BLaER1 treated with 17β-estradiol and CSF1 and Interleukin-3, amounts not matched to agents 10 nM and 100 nM (cell line): ENCODE data around the gene ATP2C2.
A peak's percentile ranks its signal among the peaks of the same experiment; 100 is the strongest.

ENCODE experiments used
- H3K27ac ChIP-seq, 11 experiments: shearing (Covaris generic); formaldehyde crosslinking; 2 replicates each; pipeline ENCODE4 v1.8.1; 2022
- H3K27me3 ChIP-seq, 11 experiments: shearing (Covaris generic); formaldehyde crosslinking; 2 replicates each; pipeline ENCODE4 v1.8.1; 2022
- H3K36me3 ChIP-seq, 11 experiments: shearing (Covaris generic); formaldehyde crosslinking; 2 replicates each; pipeline ENCODE4 v1.8.1; 2022
- H3K4me1 ChIP-seq, 10 experiments: shearing (Covaris generic); formaldehyde crosslinking; 2 replicates each; pipeline ENCODE4 v1.8.1; 2022
- H3K4me2 ChIP-seq, 11 experiments: shearing (Covaris generic); formaldehyde crosslinking; 2 replicates each; pipeline ENCODE4 v1.8.1; 2022
- H3K4me3 ChIP-seq, 10 experiments: shearing (Covaris generic); formaldehyde crosslinking; 2 replicates each; pipeline ENCODE4 v1.8.1; 2022
- H3K9ac ChIP-seq, 11 experiments: shearing (Covaris generic); formaldehyde crosslinking; 2 replicates each; pipeline ENCODE4 v1.8.1; 2022
- H3K9me3 ChIP-seq, 11 experiments: shearing (Covaris generic); formaldehyde crosslinking; replicated peaks in 1 of 11; 2 replicates each; pipeline ENCODE4 v1.8.1; 2022
- H4K20me1 ChIP-seq, 11 experiments: shearing (Covaris generic); formaldehyde crosslinking; 2 replicates each; pipeline ENCODE4 v1.8.1; 2022
- Cebpa-rat ChIP-seq, 11 experiments: shearing (Covaris generic); IDR thresholded peaks; 2 replicates each; pipeline ENCODE4 v1.8.1; 2022

Gene ATP2C2

GRCh38 chr16:84486551-84487235 is 118.4 kb downstream of the ATP2C2 start:
- H3K9ac ChIP-seq = no peak overlapping the region
- H3K4me2 ChIP-seq = no peak overlapping the region
- no peaks in the 10 kb centered on the region for H3K27me3 ChIP-seq
- H4K20me1 ChIP-seq = peaks cover 0 to 9% (median 0%) of the 10 kb centered on the region in 11 experiments; a peak in 1 of 22 replicates
- TF ChIP-seq Cebpa-rat (IDR thresholded peaks at IDR 0.05) = no peak
- peaks cover 0 to 3% (median 0%) of the 10 kb centered on the region in 11 experiments; a peak in 4 of 22 replicates for H3K9me3 ChIP-seq
- no peak overlapping the region for H3K27ac ChIP-seq
- no peak overlapping the region for H3K4me3 ChIP-seq
- peaks cover 26 to 93% (median 42%) of the 10 kb centered on the region in 11 experiments; a peak in 21 of 22 replicates for H3K36me3 ChIP-seq
- peaks cover 0 to 35% (median 30%) of the 10 kb centered on the region in 10 experiments; a peak in 16 of 20 replicates for H3K4me1 ChIP-seq

GRCh38 chr16:84487358-84487757 is 119.0 kb downstream of the ATP2C2 start:
- peaks cover 31 to 93% (median 48%) of the 10 kb centered on the region in 11 experiments; a peak in 21 of 22 replicates for H3K36me3 ChIP-seq
- no peak overlapping the region for H3K27ac ChIP-seq
- no peaks in the 10 kb centered on the region for H3K27me3 ChIP-seq
- peaks cover 0 to 9% (median 0%) of the 10 kb centered on the region in 11 experiments; a peak in 1 of 22 replicates for H4K20me1 ChIP-seq
- no peak overlapping the region for H3K4me3 ChIP-seq
- no peak for TF ChIP-seq Cebpa-rat (IDR thresholded peaks at IDR 0.05)
- H3K4me2 ChIP-seq = no peak overlapping the region
- no peak overlapping the region for H3K9ac ChIP-seq
- H3K4me1 ChIP-seq = peaks cover 0 to 30% (median 25%) of the 10 kb centered on the region in 10 experiments; a peak in 16 of 20 replicates
- peaks cover 0 to 9% (median 2%) of the 10 kb centered on the region in 11 experiments; a peak in 15 of 22 replicates for H3K9me3 ChIP-seq

- Histone ChIP-seq H3K9me3 (peaks cover 17 to 27% (median 20%) of the 10 kb centered on the region in 11 experiments), H3K4me2 (peak overlapping the region in 7 of 11 experiments; percentile 0 to 56 (median 22); a peak in 10 of 22 replicates), H3K9ac (no peak overlapping the region), H3K27ac (no peak overlapping the region), H3K36me3 (peaks cover 48 to 93% (median 65%) of the 10 kb centered on the region in 11 experiments), H3K4me1 (peaks cover 0 to 14% (median 10%) of the 10 kb centered on the region in 10 experiments; a peak in 13 of 20 replicates), H4K20me1 (peaks cover 0 to 5% (median 0%) of the 10 kb centered on the region in 11 experiments; a peak in 1 of 22 replicates), H3K4me3 (no peak overlapping the region), H3K27me3 (no peaks in the 10 kb centered on the region)
- TF ChIP-seq Cebpa-rat (IDR thresholded peaks at IDR 0.05) = no peak
Observed at GRCh38 chr16:84489131-84489530, 120.8 kb downstream of the ATP2C2 start.

- H3K4me3 ChIP-seq = no peak overlapping the region
- no peaks in the 10 kb centered on the region for H3K27me3 ChIP-seq
- no peak for TF ChIP-seq Cebpa-rat (IDR thresholded peaks at IDR 0.05)
- no peak overlapping the region for H3K9ac ChIP-seq
- no peaks in the 10 kb centered on the region for H4K20me1 ChIP-seq
- H3K9me3 ChIP-seq = peaks cover 28 to 41% (median 35%) of the 10 kb centered on the region in 11 experiments
- H3K4me1 ChIP-seq = no peaks in the 10 kb centered on the region
- peaks cover 64 to 99% (median 75%) of the 10 kb centered on the region in 11 experiments for H3K36me3 ChIP-seq
- no peak overlapping the region for H3K4me2 ChIP-seq
- H3K27ac ChIP-seq = no peak overlapping the region
Observed at GRCh38 chr16:84495506-84495905, 127.2 kb downstream of the ATP2C2 start.

GRCh38 chr16:84496991-84497390 is 128.7 kb downstream of the ATP2C2 start:
- H4K20me1 ChIP-seq = peaks cover 0 to 4% (median 0%) of the 10 kb centered on the region in 11 experiments; a peak in 1 of 22 replicates
- no peak overlapping the region for H3K9ac ChIP-seq
- no peak overlapping the region for H3K4me2 ChIP-seq
- peaks cover 28 to 36% (median 34%) of the 10 kb centered on the region in 11 experiments for H3K9me3 ChIP-seq
- H3K36me3 ChIP-seq = peaks cover 59 to 89% (median 65%) of the 10 kb centered on the region in 11 experiments
- H3K4me1 ChIP-seq = peaks cover 0 to 11% (median 5%) of the 10 kb centered on the region in 10 experiments; a peak in 13 of 20 replicates
- no peak overlapping the region for H3K27ac ChIP-seq
- no peaks in the 10 kb centered on the region for H3K27me3 ChIP-seq
- no peak overlapping the region for H3K4me3 ChIP-seq
- TF ChIP-seq Cebpa-rat (IDR thresholded peaks at IDR 0.05) = no peak

GRCh38 chr16:84497418-84498222 is 129.3 kb downstream of the ATP2C2 start:
- H3K36me3 ChIP-seq = peaks cover 53 to 89% (median 59%) of the 10 kb centered on the region in 11 experiments
- H3K4me2 ChIP-seq = no peak overlapping the region

GRCh38 chr16:84498223-84498610 is 129.9 kb downstream of the ATP2C2 start:
- Histone ChIP-seq H3K9me3 (peaks cover 18 to 27% (median 23%) of the 10 kb centered on the region in 11 experiments), H4K20me1 (peaks cover 0 to 4% (median 0%) of the 10 kb centered on the region in 11 experiments; a peak in 1 of 22 replicates), H3K4me2 (no peak overlapping the region), H3K4me1 (peaks cover 2 to 23% (median 13%) of the 10 kb centered on the region in 10 experiments; a peak in 19 of 20 replicates), H3K27me3 (no peaks in the 10 kb centered on the region), H3K36me3 (peaks cover 47 to 83% (median 53%) of the 10 kb centered on the region in 11 experiments), H3K27ac (no peak overlapping the region), H3K9ac (no peak overlapping the region), H3K4me3 (no peak overlapping the region)
- TF ChIP-seq Cebpa-rat (IDR thresholded peaks at IDR 0.05) = no peak

More at GRCh38 chr16:84497418-84498222, 129.3 kb downstream of the ATP2C2 start:
- no peak for TF ChIP-seq Cebpa-rat (IDR thresholded peaks at IDR 0.05)
- H3K27me3 ChIP-seq = no peaks in the 10 kb centered on the region
- H3K4me3 ChIP-seq = no peak overlapping the region
- H4K20me1 ChIP-seq = peaks cover 0 to 4% (median 0%) of the 10 kb centered on the region in 11 experiments; a peak in 1 of 22 replicates
- peaks cover 24 to 33% (median 29%) of the 10 kb centered on the region in 11 experiments for H3K9me3 ChIP-seq
- H3K27ac ChIP-seq = no peak overlapping the region
- peaks cover 0 to 17% (median 7%) of the 10 kb centered on the region in 10 experiments; a peak in 16 of 20 replicates for H3K4me1 ChIP-seq
- no peak overlapping the region for H3K9ac ChIP-seq

GRCh38 chr16:84498859-84499620 is 130.7 kb downstream of the ATP2C2 start:
- no peak overlapping the region for H3K4me3 ChIP-seq
- H3K36me3 ChIP-seq = peaks cover 39 to 75% (median 45%) of the 10 kb centered on the region in 11 experiments
- no peak for TF ChIP-seq Cebpa-rat (IDR thresholded peaks at IDR 0.05)
- peaks cover 10 to 18% (median 15%) of the 10 kb centered on the region in 11 experiments for H3K9me3 ChIP-seq
- H3K9ac ChIP-seq = no peak overlapping the region
- H3K4me2 ChIP-seq = no peak overlapping the region
- H4K20me1 ChIP-seq = peaks cover 0 to 4% (median 0%) of the 10 kb centered on the region in 11 experiments; a peak in 1 of 22 replicates
- H3K4me1 ChIP-seq = peaks cover 10 to 32% (median 21%) of the 10 kb centered on the region in 10 experiments
- H3K27me3 ChIP-seq = no peaks in the 10 kb centered on the region
- H3K27ac ChIP-seq = no peak overlapping the region
